Activated CD4-positive, alpha-beta T cell treated with anti-CD3 and anti-CD28 coated beads, Interleukin-2, amount 10 ng/mL, durations not matched to agents 7 days and 5 days (primary cell): ENCODE data around the gene DISC1. TPM values are rescaled to one million over a fixed set of nuclear protein-coding genes. Genes with fewer than 3 reads are reported as not detected.
"Not testable (repeated sequence)": the region's sequence is repeated elsewhere in the genome, so short reads cannot be mapped to it uniquely, and the experiment has no call there.

Experiments
- CTCF ChIA-PET: fragments of 350-600 bp; sonication (Branson Sonifier 250); formaldehyde crosslinking; loops from one replicate; lab custom pipeline; 2021; ENCODE audit warnings: antibody characterized with exemption; lab: Charles Lee
- POLR2A ChIA-PET: fragments of 350-600 bp; sonication (Branson Sonifier 250); formaldehyde crosslinking; loops from one replicate; lab custom pipeline; 2021; ENCODE audit warnings: antibody characterized with exemption; lab: Charles Lee
- DNase-seq: peaks from one replicate; pipeline ENCODE4 v3.0.0-alpha.2; 2020
- H3K27ac Mint-ChIP-seq: one replicate; pipeline ENCODE4 v1.8.0; 2021; ENCODE audit warnings: mild to moderate bottlenecking, moderate library complexity, mixed read lengths
- H3K27me3 Mint-ChIP-seq: one replicate; pipeline ENCODE4 v1.8.0; 2021; ENCODE audit warnings: mixed read lengths
- H3K36me3 Mint-ChIP-seq: one replicate; pipeline ENCODE4 v1.8.0; 2021; ENCODE audit warnings: low read depth, mixed read lengths
- H3K4me1 Mint-ChIP-seq: one replicate; pipeline ENCODE4 v1.8.0; 2021; ENCODE audit warnings: mixed read lengths
- H3K4me3 Mint-ChIP-seq: one replicate; pipeline ENCODE4 v1.8.0; 2021; ENCODE audit warnings: mild to moderate bottlenecking, moderate library complexity, mixed read lengths
- H3K9me3 Mint-ChIP-seq: one replicate; pipeline ENCODE4 v1.8.0; 2021; ENCODE audit warnings: mixed read lengths
- total RNA-seq, 2 experiments: library from RNA; stranded (reverse); gene quantifications; one replicate each; pipeline ENCODE4 v1.2.3, GENCODE V29; 2021

Gene DISC1
- total RNA-seq, 2 experiments from 2014 or later = 13.3 to 17.0 TPM

- no peak overlapping the region for H3K27ac Mint-ChIP-seq
- ChIA-PET POLR2A (no interaction called here), CTCF (no interaction called here)
- no peak for DNase-seq
- H3K9me3 Mint-ChIP-seq = no peaks in the 10 kb centered on the region
- no peaks in the 10 kb centered on the region for H3K4me1 Mint-ChIP-seq
- no peak overlapping the region for H3K4me3 Mint-ChIP-seq
- H3K27me3 Mint-ChIP-seq = no peaks in the 10 kb centered on the region
- H3K36me3 Mint-ChIP-seq = no peaks in the 10 kb centered on the region
Measured at GRCh38 chr1:231723146-231723545, 96.6 kb downstream of the DISC1 start.

- CTCF ChIA-PET = interaction anchor here (1.0 to 1.2 kb wide), 2 partner anchors 12 to 42 kb away, joined by 3 to 6 read pairs; no protein-coding TSS in a partner anchor
- no peak for DNase-seq
- H3K27ac Mint-ChIP-seq = no peak overlapping the region
- no peaks in the 10 kb centered on the region for H3K36me3 Mint-ChIP-seq
- POLR2A ChIA-PET = no interaction called here
- no peaks in the 10 kb centered on the region for H3K4me1 Mint-ChIP-seq
- no peaks in the 10 kb centered on the region for H3K9me3 Mint-ChIP-seq
- no peaks in the 10 kb centered on the region for H3K27me3 Mint-ChIP-seq
- no peak overlapping the region for H3K4me3 Mint-ChIP-seq
Measured at GRCh38 chr1:231724041-231724440, 97.5 kb downstream of the DISC1 start.

- Mint-ChIP-seq H3K9me3 (no peaks in the 10 kb centered on the region), H3K4me3 (no peak overlapping the region), H3K27me3 (no peaks in the 10 kb centered on the region), H3K36me3 (no peaks in the 10 kb centered on the region), H3K4me1 (no peaks in the 10 kb centered on the region), H3K27ac (no peak overlapping the region)
- peak; percentile 21 for DNase-seq
- ChIA-PET CTCF (interaction anchor here (1.0 to 1.2 kb wide), 2 partner anchors 13 to 41 kb away, joined by 3 to 6 read pairs; no protein-coding TSS in a partner anchor), POLR2A (no interaction called here)
Measured at GRCh38 chr1:231724876-231725647, 98.5 kb downstream of the DISC1 start.

GRCh38 chr1:231727171-231727570 lies 100.6 kb downstream of the DISC1 start:
- Mint-ChIP-seq H3K4me1 (no peaks in the 10 kb centered on the region), H3K27ac (no peak overlapping the region), H3K27me3 (no peaks in the 10 kb centered on the region), H3K4me3 (no peak overlapping the region), H3K9me3 (peaks cover 3% of the 10 kb centered on the region), H3K36me3 (no peaks in the 10 kb centered on the region)
- no peak for DNase-seq
- ChIA-PET CTCF (no interaction called here), POLR2A (no interaction called here)

- not testable (repeated sequence) for DNase-seq, H3K27ac Mint-ChIP-seq
- CTCF ChIA-PET = interaction anchor here (1.0 to 1.2 kb wide), 2 partner anchors 17 to 36 kb away, joined by 3 to 4 read pairs; no protein-coding TSS in a partner anchor
Measured at GRCh38 chr1:231728987-231729386, 102.4 kb downstream of the DISC1 start.

GRCh38 chr1:231729544-231729943 lies 103.0 kb downstream of the DISC1 start:
- Mint-ChIP-seq H3K4me3 (no peak overlapping the region), H3K9me3 (peaks cover 3% of the 10 kb centered on the region), H3K4me1 (no peaks in the 10 kb centered on the region), H3K27ac (no peak overlapping the region), H3K36me3 (no peaks in the 10 kb centered on the region), H3K27me3 (no peaks in the 10 kb centered on the region)
- POLR2A ChIA-PET = no interaction called here
- DNase-seq = no peak
- CTCF ChIA-PET = interaction anchor here (0.5 to 1.2 kb wide), 3 partner anchors 11 to 37 kb away, joined by 3 to 4 read pairs (median 3); no protein-coding TSS in a partner anchor

More at GRCh38 chr1:231728987-231729386, 102.4 kb downstream of the DISC1 start:
- H3K4me1 Mint-ChIP-seq, POLR2A ChIA-PET, H3K36me3 Mint-ChIP-seq, H3K9me3 Mint-ChIP-seq, H3K27me3 Mint-ChIP-seq, H3K4me3 Mint-ChIP-seq: not testable (repeated sequence)

GRCh38 chr1:231731268-231731667 lies 104.7 kb downstream of the DISC1 start:
- H3K9me3 Mint-ChIP-seq = peaks cover 3% of the 10 kb centered on the region
- H3K4me3 Mint-ChIP-seq = no peak overlapping the region
- CTCF ChIA-PET = interaction anchor here (1.2 to 1.6 kb wide), 2 partner anchors 15 to 25 kb away, joined by 3 read pairs; no protein-coding TSS in a partner anchor
- H3K4me1 Mint-ChIP-seq = no peaks in the 10 kb centered on the region
- no peak overlapping the region for H3K27ac Mint-ChIP-seq
- POLR2A ChIA-PET = no interaction called here
- DNase-seq = no peak
- H3K27me3 Mint-ChIP-seq = no peaks in the 10 kb centered on the region
- no peaks in the 10 kb centered on the region for H3K36me3 Mint-ChIP-seq

GRCh38 chr1:231733063-231733462 lies 106.5 kb downstream of the DISC1 start:
- CTCF ChIA-PET = no interaction called here
- H3K27me3 Mint-ChIP-seq = no peaks in the 10 kb centered on the region

GRCh38 chr1:231733672-231734071 lies 107.1 kb downstream of the DISC1 start:
- Mint-ChIP-seq H3K27me3 (no peaks in the 10 kb centered on the region), H3K9me3 (peaks cover 3% of the 10 kb centered on the region), H3K27ac (no peak overlapping the region), H3K36me3 (peaks cover 3% of the 10 kb centered on the region), H3K4me1 (no peaks in the 10 kb centered on the region), H3K4me3 (no peak overlapping the region)
- no peak for DNase-seq
- CTCF ChIA-PET = no interaction called here
- POLR2A ChIA-PET = no interaction called here

More at GRCh38 chr1:231733063-231733462, 106.5 kb downstream of the DISC1 start:
- Mint-ChIP-seq H3K4me1 (no peaks in the 10 kb centered on the region), H3K36me3 (peaks cover under 1% of the 10 kb centered on the region), H3K9me3 (peaks cover 3% of the 10 kb centered on the region), H3K27ac (no peak overlapping the region), H3K4me3 (no peak overlapping the region)
- no peak for DNase-seq
- POLR2A ChIA-PET = no interaction called here

- Mint-ChIP-seq H3K4me1 (no peaks in the 10 kb centered on the region), H3K4me3 (no peak overlapping the region), H3K36me3 (peaks cover 8% of the 10 kb centered on the region), H3K27me3 (no peaks in the 10 kb centered on the region), H3K27ac (no peak overlapping the region), H3K9me3 (peaks cover 3% of the 10 kb centered on the region)
- no peak for DNase-seq
- ChIA-PET CTCF (no interaction called here), POLR2A (no interaction called here)
Measured at GRCh38 chr1:231734417-231734816, 107.8 kb downstream of the DISC1 start.

- POLR2A ChIA-PET = no interaction called here
- H3K4me3 Mint-ChIP-seq = no peak overlapping the region
Measured at GRCh38 chr1:231735411-231735810, 108.8 kb downstream of the DISC1 start.

GRCh38 chr1:231735941-231736340 lies 109.4 kb downstream of the DISC1 start:
- no peak overlapping the region for H3K27ac Mint-ChIP-seq
- CTCF ChIA-PET = interaction anchor here (1.0 kb wide), 1 partner anchor 114 kb away, joined by 4 read pairs; no protein-coding TSS in a partner anchor
- POLR2A ChIA-PET = no interaction called here
- peaks cover 10% of the 10 kb centered on the region for H3K36me3 Mint-ChIP-seq
- no peaks in the 10 kb centered on the region for H3K4me1 Mint-ChIP-seq
- H3K4me3 Mint-ChIP-seq = no peak overlapping the region
- DNase-seq = no peak
- H3K9me3 Mint-ChIP-seq = peaks cover 3% of the 10 kb centered on the region
- no peaks in the 10 kb centered on the region for H3K27me3 Mint-ChIP-seq

More at GRCh38 chr1:231735411-231735810, 108.8 kb downstream of the DISC1 start:
- Mint-ChIP-seq H3K9me3 (peaks cover 3% of the 10 kb centered on the region), H3K27ac (no peak overlapping the region), H3K4me1 (no peaks in the 10 kb centered on the region), H3K36me3 (peaks cover 8% of the 10 kb centered on the region), H3K27me3 (no peaks in the 10 kb centered on the region)
- CTCF ChIA-PET = no interaction called here
- DNase-seq = no peak

GRCh38 chr1:231736464-231736863 lies 109.9 kb downstream of the DISC1 start:
- H3K4me1 Mint-ChIP-seq = no peaks in the 10 kb centered on the region
- no peak overlapping the region for H3K27ac Mint-ChIP-seq
- no peaks in the 10 kb centered on the region for H3K27me3 Mint-ChIP-seq
- H3K4me3 Mint-ChIP-seq = no peak overlapping the region
- POLR2A ChIA-PET = no interaction called here
- CTCF ChIA-PET = interaction anchor here (1.0 kb wide), 1 partner anchor 114 kb away, joined by 4 read pairs; no protein-coding TSS in a partner anchor
- DNase-seq = no peak
- H3K36me3 Mint-ChIP-seq = peaks cover 12% of the 10 kb centered on the region
- H3K9me3 Mint-ChIP-seq = peaks cover 3% of the 10 kb centered on the region
